OCI-LY3 (cell line): ENCODE measurements around the gene TENT5C.

Experiments used
- EZH2phosphoT487 ChIP-seq: fragments of 200-600 bp; shearing (Covaris generic); IDR thresholded peaks from 2 replicates; pipeline ENCODE4 v1.6.1; 2018; ENCODE audit warnings: antibody characterized with exemption, mixed run types, low read depth
- TF ChIP-seq, protein P1 (sequence below): fragments of 200-600, 300-600 bp; sonication (generic); IDR thresholded peaks from 2 replicates; pipeline ENCODE4 v1.5.1; 2014; ENCODE audit warnings: antibody characterized with exemption, low read length, low read depth

GRCh38 chr1:117662667-117663066 is 56.8 kb downstream of the TENT5C start:
- TF ChIP-seq, protein P1, sequence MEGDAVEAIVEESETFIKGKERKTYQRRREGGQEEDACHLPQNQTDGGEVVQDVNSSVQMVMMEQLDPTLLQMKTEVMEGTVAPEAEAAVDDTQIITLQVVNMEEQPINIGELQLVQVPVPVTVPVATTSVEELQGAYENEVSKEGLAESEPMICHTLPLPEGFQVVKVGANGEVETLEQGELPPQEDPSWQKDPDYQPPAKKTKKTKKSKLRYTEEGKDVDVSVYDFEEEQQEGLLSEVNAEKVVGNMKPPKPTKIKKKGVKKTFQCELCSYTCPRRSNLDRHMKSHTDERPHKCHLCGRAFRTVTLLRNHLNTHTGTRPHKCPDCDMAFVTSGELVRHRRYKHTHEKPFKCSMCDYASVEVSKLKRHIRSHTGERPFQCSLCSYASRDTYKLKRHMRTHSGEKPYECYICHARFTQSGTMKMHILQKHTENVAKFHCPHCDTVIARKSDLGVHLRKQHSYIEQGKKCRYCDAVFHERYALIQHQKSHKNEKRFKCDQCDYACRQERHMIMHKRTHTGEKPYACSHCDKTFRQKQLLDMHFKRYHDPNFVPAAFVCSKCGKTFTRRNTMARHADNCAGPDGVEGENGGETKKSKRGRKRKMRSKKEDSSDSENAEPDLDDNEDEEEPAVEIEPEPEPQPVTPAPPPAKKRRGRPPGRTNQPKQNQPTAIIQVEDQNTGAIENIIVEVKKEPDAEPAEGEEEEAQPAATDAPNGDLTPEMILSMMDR, result no peak
- no peak for TF ChIP-seq EZH2phosphoT487
